ENCODE data around the gene PABPN1. TPM values are rescaled to one million over a fixed set of nuclear protein-coding genes. Genes with fewer than 3 reads are reported as not detected.
A peak's percentile ranks its signal among the peaks of the same experiment; 100 is the strongest.

PABPN1 gene
- total and polyA plus RNA-seq, 2 of the 13 experiments (the other 11 are each of a cell fraction or from before 2014, with no cell fraction given): 233 to 524 TPM

- TF ChIP-seq KDM3A (CRISPR knock-in tag; IDR thresholded peaks at IDR 0.05; ENCODE audit: low read depth) (peak; percentile 39; the same call in 1 of the 2 replicates), THAP7 (CRISPR knock-in tag; IDR thresholded peaks at IDR 0.05) (no peak), ZSCAN25 (CRISPR knock-in tag; IDR thresholded peaks at IDR 0.05) (no peak), POLR2AphosphoS5 (IDR thresholded peaks at IDR 0.05; ENCODE audit: low read depth, low read length) (no peak), ZNF121 (CRISPR knock-in tag; IDR thresholded peaks at IDR 0.05) (no peak), SMAD3 (CRISPR knock-in tag; IDR thresholded peaks at IDR 0.05) (no peak), ZNF546 (CRISPR knock-in tag; conservative IDR thresholded peaks at IDR 0.05) (no peak), FOXO1 (CRISPR knock-in tag; IDR thresholded peaks at IDR 0.05) (no peak), ZNF609 (CRISPR knock-in tag; IDR thresholded peaks at IDR 0.05; ENCODE audit: borderline replicate concordance) (no peak), ZNF530 (CRISPR knock-in tag; IDR thresholded peaks at IDR 0.05; ENCODE audit: low read depth) (no peak), SPEN (CRISPR knock-in tag; IDR thresholded peaks at IDR 0.05; ENCODE audit: low read depth) (no peak), ZBTB1 (CRISPR knock-in tag; IDR thresholded peaks at IDR 0.05; ENCODE audit: borderline replicate concordance) (no peak), ZNF414 (CRISPR knock-in tag; IDR thresholded peaks at IDR 0.05) (no peak), ZBTB4 (CRISPR knock-in tag; IDR thresholded peaks at IDR 0.05; ENCODE audit: borderline replicate concordance) (0 out of 2 replicates have a peak, but pooled peaks have one; percentile 57), FOSL1 (CRISPR knock-in tag; IDR thresholded peaks at IDR 0.05; ENCODE audit: borderline replicate concordance) (no peak), NFE2L1 (CRISPR knock-in tag; IDR thresholded peaks at IDR 0.05; ENCODE audit: borderline replicate concordance) (no peak), MLLT10 (CRISPR knock-in tag; IDR thresholded peaks at IDR 0.05) (no peak), ZNF580 (CRISPR knock-in tag; IDR thresholded peaks at IDR 0.05; ENCODE audit: borderline replicate concordance, low read depth) (no peak), ZFX (CRISPR knock-in tag; IDR thresholded peaks at IDR 0.05; ENCODE audit: low read depth) (no peak)
Observed at GRCh38 chr14:23307687-23308644, 13.3 kb upstream of the PABPN1 start (continued).
